OCI-LY1 (cell line): ENCODE measurements around the gene KRT17.

ENCODE experiments used
- H2AFZ ChIP-seq: fragments of 200-600 bp; sonication (generic), shearing (Covaris generic); 2 replicates; pipeline ENCODE4 v1.6.0; 2014; ENCODE audit warnings: antibody characterized with exemption, mild to moderate bottlenecking, low read length
- H3F3A ChIP-seq: fragments of 200-600 bp; sonication (generic), shearing (Covaris generic); 2 replicates; pipeline ENCODE4 v1.6.0; 2014; ENCODE audit warnings: mild to moderate bottlenecking, antibody characterized with exemption, low read length, moderate library complexity; ENCODE audit not compliant: insufficient read depth
- H3K27ac ChIP-seq: fragments of 200-600 bp; sonication (generic); 2 replicates; pipeline ENCODE4 v1.5.1; 2014; ENCODE audit warnings: low read length, mixed run types, mild to moderate bottlenecking, low read depth; ENCODE audit not compliant: poor library complexity, severe bottlenecking
- H3K27me3 ChIP-seq: fragments of 200-600 bp; sonication (generic); 2 replicates; pipeline ENCODE4 v1.6.0; 2014; ENCODE audit warnings: antibody characterized with exemption, mild to moderate bottlenecking, low read length, moderate library complexity; ENCODE audit not compliant: insufficient read depth
- H3K36me3 ChIP-seq: fragments of 200-600 bp; sonication (generic); 2 replicates; pipeline ENCODE4 v1.6.1; 2014; ENCODE audit warnings: mild to moderate bottlenecking, antibody characterized with exemption, low read length, moderate library complexity, mixed read lengths; ENCODE audit not compliant: insufficient read depth
- H3K4me1 ChIP-seq: fragments of 200-600 bp; sonication (generic); 2 replicates; pipeline ENCODE4 v1.5.1; 2014; ENCODE audit warnings: mild to moderate bottlenecking, low read length, moderate library complexity; ENCODE audit not compliant: insufficient read depth, severe bottlenecking
- H3K4me2 ChIP-seq: fragments of 200-600 bp; sonication (generic), shearing (Covaris generic); 2 replicates; pipeline ENCODE4 v1.6.1; 2014; ENCODE audit warnings: low read length
- H3K4me3 ChIP-seq: fragments of 200-600 bp; sonication (generic); 2 replicates; pipeline ENCODE4 v1.5.1; 2014; ENCODE audit warnings: low read length, low read depth, mild to moderate bottlenecking, mixed read lengths; ENCODE audit not compliant: poor library complexity, severe bottlenecking
- H3K79me2 ChIP-seq: fragments of 200-600 bp; shearing (Covaris generic); 2 replicates; pipeline ENCODE4 v1.6.1; 2016; ENCODE audit warnings: mixed run types, low read length, mixed read lengths; ENCODE audit not compliant: insufficient read depth
- H3K9ac ChIP-seq: fragments of 200-600 bp; sonication (generic), shearing (Covaris generic); 2 replicates; pipeline ENCODE4 v1.6.1; 2014; ENCODE audit warnings: mild to moderate bottlenecking, low read length, mixed read lengths
- H3K9me2 ChIP-seq: fragments of 200-600 bp; sonication (generic), shearing (Covaris generic); 2 replicates; pipeline ENCODE4 v1.6.1; 2014; ENCODE audit warnings: low read depth, mild to moderate bottlenecking, low read length, mixed read lengths
- H3K9me3 ChIP-seq: fragments of 200-600 bp; shearing (Covaris generic); 2 replicates; pipeline ENCODE4 v1.6.1; 2014; ENCODE audit warnings: low read length, mixed read lengths
- H4K20me1 ChIP-seq: fragments of 200-600 bp; sonication (generic), shearing (Covaris generic); 2 replicates; pipeline ENCODE4 v1.6.0; 2016; ENCODE audit warnings: mild to moderate bottlenecking, low read length; ENCODE audit not compliant: insufficient read depth
- CTCF ChIP-seq: fragments of 200-600 bp; sonication (generic), shearing (Covaris generic); IDR thresholded peaks from 2 replicates; pipeline ENCODE4 v1.5.1; 2017; ENCODE audit warnings: mild to moderate bottlenecking, antibody characterized with exemption, low read length, moderate library complexity, mixed read lengths
- EZH2 ChIP-seq: fragments of 200-600 bp; sonication (generic), shearing (Covaris generic); IDR thresholded peaks from 2 replicates; pipeline ENCODE4 v1.8.0; 2017; ENCODE audit warnings: borderline replicate concordance, mixed run types, mild to moderate bottlenecking, antibody characterized with exemption, low read length, moderate library complexity, mixed read lengths

KRT17 gene

DNA sequence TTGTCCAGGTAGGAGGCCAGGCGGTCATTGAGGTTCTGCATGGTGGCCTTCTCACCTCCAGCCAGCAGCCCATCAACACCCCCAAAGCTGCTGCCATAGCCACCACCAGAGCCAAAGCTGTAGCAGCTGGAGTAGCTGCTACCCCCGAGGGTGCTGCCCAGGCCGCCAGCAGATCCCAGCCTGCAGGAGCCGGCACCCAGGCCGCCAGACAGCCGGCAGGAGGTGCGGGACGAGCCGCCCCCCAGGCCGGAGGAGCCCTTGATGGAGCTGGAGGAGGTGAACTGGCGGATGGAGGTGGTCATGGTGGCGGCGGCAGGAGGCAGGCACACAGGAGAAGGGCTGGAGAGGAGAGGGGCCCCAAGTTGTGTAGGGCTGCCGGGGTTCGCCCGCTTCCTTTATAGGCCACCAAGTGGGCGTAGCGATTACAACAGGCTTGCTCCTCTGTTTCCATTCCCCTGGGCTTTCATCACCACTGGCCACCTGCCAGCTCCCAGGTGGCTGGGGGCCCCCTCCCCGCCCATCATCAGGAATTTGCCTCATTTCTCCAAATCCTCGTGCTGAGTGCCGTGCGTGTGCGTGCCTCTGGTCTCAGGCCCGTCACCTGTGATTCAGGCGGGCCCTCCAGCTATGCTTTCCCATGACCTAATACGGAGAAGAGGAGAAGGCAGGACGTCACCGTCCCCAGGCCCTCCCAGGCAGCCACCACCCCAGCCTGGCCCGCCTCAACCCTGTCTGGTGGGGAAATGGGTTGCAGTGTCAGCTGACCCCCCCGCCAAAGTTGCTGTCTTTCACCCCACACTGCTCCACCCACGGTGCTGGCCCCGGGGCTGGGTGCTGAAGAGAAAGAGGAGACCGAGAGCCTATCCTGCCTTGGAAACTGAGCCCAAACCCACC, at the start of gene KRT17:
Gene KRT17, minus strand, starts transcription at position 368 of the 894 bp plus-strand sequence. Its CDS starts 66 bp downstream, at position 302.
- Histone ChIP-seq H2AFZ (no peak within 1 kb of the TSS), H3K27me3 (no peaks in the 10 kb centered on the region), H3K9me2 (no peaks in the 10 kb centered on the region), H3F3A (no peaks in the 10 kb centered on the region), H3K4me2 (no peak within 1 kb of the TSS), H3K4me3 (no peak within 1 kb of the TSS), H3K27ac (no peak within 1 kb of the TSS), H3K9me3 (no peaks in the 10 kb centered on the region), H3K79me2 (no peaks in the 10 kb centered on the region), H4K20me1 (no peaks in the 10 kb centered on the region), H3K36me3 (no peaks in the 10 kb centered on the region), H3K9ac (no peak within 1 kb of the TSS), H3K4me1 (no peaks in the 10 kb centered on the region)
- TF ChIP-seq CTCF (no peak), EZH2 (no peak)

GRCh38 chr17:41672153-41672552, 47.8 kb upstream of the KRT17 start:
- peaks cover 1% of the 10 kb centered on the region; the same call in 1 of the 2 replicates for H3K27me3 ChIP-seq
- H3K36me3 ChIP-seq, result no peaks in the 10 kb centered on the region; the same call in 1 of the 2 replicates
- H3K4me1 ChIP-seq, result peaks cover 7% of the 10 kb centered on the region
- TF ChIP-seq EZH2, result no peak
- TF ChIP-seq CTCF, result no peak
- no peak overlapping the region for H3K27ac ChIP-seq
- H4K20me1 ChIP-seq, result no peaks in the 10 kb centered on the region
- no peak overlapping the region for H3K4me3 ChIP-seq
- H3K4me2 ChIP-seq, result no peak overlapping the region
- no peaks in the 10 kb centered on the region for H3F3A ChIP-seq
- H3K79me2 ChIP-seq, result no peaks in the 10 kb centered on the region
- no peaks in the 10 kb centered on the region for H3K9me2 ChIP-seq
- H2AFZ ChIP-seq, result no peak overlapping the region
- H3K9ac ChIP-seq, result no peak overlapping the region
- H3K9me3 ChIP-seq, result 0 out of 2 replicates have a peak, but pooled peaks cover under 1% of the 10 kb centered on the region

- H3K36me3 ChIP-seq, result no peaks in the 10 kb centered on the region
- H2AFZ ChIP-seq, result peak overlapping the region; percentile 24; the same call in 1 of the 2 replicates
- H3K27me3 ChIP-seq, result no peaks in the 10 kb centered on the region
- no peaks in the 10 kb centered on the region for H3F3A ChIP-seq
- H3K9me3 ChIP-seq, result no peaks in the 10 kb centered on the region
- no peak for TF ChIP-seq CTCF
- no peak for TF ChIP-seq EZH2
- no peaks in the 10 kb centered on the region for H3K9me2 ChIP-seq
- H3K9ac ChIP-seq, result peak overlapping the region; percentile 32; the same call in 1 of the 2 replicates
- no peaks in the 10 kb centered on the region for H3K79me2 ChIP-seq
- no peaks in the 10 kb centered on the region for H4K20me1 ChIP-seq
- H3K4me3 ChIP-seq, result peak overlapping the region; percentile 54
- H3K27ac ChIP-seq, result no peak overlapping the region
- peaks cover 23% of the 10 kb centered on the region for H3K4me1 ChIP-seq
- peak overlapping the region; percentile 61 for H3K4me2 ChIP-seq
These were observed 43.1 kb upstream of the KRT17 start for GRCh38 chr17:41667280-41668041.
